ENCODE data around the gene HABP4.

The HABP4 gene

DNA sequence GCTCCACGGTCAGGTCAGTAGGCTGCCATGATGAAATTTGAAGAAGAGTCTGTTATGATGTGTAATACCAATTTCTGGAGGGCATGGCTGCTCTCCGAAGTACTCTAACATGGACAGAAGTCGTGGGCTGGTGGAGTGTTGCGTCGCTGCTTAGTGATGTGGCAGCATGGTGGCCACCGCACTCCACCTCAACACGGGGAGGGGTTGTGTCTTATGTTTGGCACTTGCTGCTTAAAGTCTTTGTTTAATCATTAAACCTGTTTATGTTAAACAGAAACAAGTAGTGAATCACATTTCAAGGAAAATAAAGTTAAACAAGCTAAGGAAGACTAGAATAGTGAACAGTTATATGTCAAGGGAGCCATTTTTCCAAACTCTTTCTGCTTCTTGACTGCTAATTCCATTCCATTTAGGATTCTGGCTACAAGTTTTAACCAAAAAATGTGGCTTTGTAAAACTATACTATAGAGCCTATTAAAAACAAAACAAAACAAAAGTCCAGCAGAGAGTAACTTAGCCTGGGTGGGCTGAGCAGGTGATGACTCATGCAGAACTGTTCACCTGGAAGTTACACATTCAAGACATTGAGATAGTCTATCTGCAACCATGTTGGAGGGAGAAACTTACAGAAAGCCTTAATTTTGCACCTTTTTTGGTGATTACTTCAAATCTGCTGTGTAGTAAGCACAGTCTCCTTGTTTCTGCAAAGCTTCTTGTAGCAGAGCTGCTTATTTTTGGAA lies 9.5 kb downstream of the HABP4 start:
- no peak overlapping the region for H3K4me3 ChIP-seq (ENCODE audit: low read depth, low read length)
- TF ChIP-seq, protein P1, sequence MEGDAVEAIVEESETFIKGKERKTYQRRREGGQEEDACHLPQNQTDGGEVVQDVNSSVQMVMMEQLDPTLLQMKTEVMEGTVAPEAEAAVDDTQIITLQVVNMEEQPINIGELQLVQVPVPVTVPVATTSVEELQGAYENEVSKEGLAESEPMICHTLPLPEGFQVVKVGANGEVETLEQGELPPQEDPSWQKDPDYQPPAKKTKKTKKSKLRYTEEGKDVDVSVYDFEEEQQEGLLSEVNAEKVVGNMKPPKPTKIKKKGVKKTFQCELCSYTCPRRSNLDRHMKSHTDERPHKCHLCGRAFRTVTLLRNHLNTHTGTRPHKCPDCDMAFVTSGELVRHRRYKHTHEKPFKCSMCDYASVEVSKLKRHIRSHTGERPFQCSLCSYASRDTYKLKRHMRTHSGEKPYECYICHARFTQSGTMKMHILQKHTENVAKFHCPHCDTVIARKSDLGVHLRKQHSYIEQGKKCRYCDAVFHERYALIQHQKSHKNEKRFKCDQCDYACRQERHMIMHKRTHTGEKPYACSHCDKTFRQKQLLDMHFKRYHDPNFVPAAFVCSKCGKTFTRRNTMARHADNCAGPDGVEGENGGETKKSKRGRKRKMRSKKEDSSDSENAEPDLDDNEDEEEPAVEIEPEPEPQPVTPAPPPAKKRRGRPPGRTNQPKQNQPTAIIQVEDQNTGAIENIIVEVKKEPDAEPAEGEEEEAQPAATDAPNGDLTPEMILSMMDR (IDR thresholded peaks at IDR 0.05; ENCODE audit: borderline replicate concordance, insufficient read depth, low read depth, low read length), result no peak

DNA sequence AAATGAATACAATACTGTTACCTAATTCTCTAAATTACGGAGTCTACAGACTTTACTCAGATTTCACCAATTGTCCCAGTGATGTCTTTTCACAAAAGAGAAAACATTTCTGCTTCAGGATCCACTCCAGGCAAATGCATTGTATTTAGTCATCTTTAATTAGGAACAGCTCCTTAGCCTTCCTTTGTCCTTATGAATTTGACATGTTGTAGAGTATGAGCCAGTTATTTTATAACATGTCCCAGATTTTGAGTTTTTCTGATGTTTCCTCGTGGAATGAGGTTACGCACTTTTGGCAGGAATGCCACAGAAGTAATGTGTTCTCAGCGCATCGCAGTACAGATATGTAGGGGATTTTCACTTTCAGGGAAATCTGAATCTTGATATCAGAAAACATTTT lies 10.5 kb downstream of the HABP4 start:
- TF ChIP-seq, protein P1 (IDR thresholded peaks at IDR 0.05; ENCODE audit: borderline replicate concordance, insufficient read depth, low read depth, low read length), result no peak
- no peak overlapping the region for H3K4me3 ChIP-seq (ENCODE audit: low read depth, low read length)

DNA sequence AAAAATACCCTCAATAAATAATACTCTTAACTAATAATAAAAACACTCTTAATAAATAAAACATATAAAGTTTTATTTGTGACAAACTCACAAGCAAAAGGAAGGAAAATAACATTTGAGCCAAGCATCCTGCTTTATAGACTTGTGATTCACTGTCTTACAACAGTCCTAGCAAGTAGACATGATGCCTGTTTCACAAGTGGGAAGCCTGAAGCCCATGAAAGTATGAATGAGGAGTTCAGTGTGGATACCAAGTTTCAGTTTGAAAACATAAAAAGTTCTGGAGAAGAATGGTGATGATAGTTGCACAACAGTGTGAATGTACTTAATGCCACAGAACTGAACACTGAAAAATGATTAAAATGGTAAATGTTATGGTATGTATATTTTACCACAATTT lies 10.9 kb downstream of the HABP4 start:
- no peak overlapping the region for H3K4me3 ChIP-seq (ENCODE audit: low read depth, low read length)
- TF ChIP-seq, protein P1 (IDR thresholded peaks at IDR 0.05; ENCODE audit: borderline replicate concordance, insufficient read depth, low read depth, low read length), result no peak

GRCh38 chr9:96461336-96461735 lies 11.4 kb downstream of the HABP4 start:
- no peak overlapping the region for H3K4me3 ChIP-seq (ENCODE audit: low read depth, low read length)
- TF ChIP-seq, protein P1 (IDR thresholded peaks at IDR 0.05; ENCODE audit: borderline replicate concordance, insufficient read depth, low read depth, low read length), result no peak

GRCh38 chr9:96462541-96462940 lies 12.6 kb downstream of the HABP4 start:
- no peak overlapping the region for H3K4me3 ChIP-seq (ENCODE audit: low read depth, low read length)
- TF ChIP-seq, protein P1 (IDR thresholded peaks at IDR 0.05; ENCODE audit: borderline replicate concordance, insufficient read depth, low read depth, low read length), result no peak

DNA sequence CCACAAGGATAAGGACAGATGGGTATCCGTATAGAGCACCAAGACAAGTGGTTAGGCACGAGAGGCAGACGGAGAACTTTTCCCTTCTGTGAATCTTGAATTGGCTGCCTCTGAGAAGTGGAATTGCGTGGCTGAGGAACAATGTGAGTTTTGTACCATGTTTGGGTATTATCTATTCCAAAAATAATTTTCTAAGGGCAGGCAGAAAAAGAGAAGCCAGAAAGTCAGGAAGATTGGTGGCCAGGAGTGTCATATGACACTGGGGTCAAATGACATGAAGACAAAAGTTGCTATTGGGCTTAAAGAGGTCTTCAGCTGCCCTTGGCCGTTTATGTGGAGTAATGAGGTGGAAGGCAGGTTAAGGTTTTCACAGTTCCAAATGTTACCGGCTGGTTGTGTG lies 14.5 kb downstream of the HABP4 start:
- TF ChIP-seq, protein P1 (IDR thresholded peaks at IDR 0.05; ENCODE audit: borderline replicate concordance, insufficient read depth, low read depth, low read length), result no peak
- H3K4me3 ChIP-seq (ENCODE audit: low read depth, low read length), result no peak overlapping the region

- no peak overlapping the region for H3K4me3 ChIP-seq (ENCODE audit: low read depth, low read length)
- TF ChIP-seq, protein P1 (IDR thresholded peaks at IDR 0.05; ENCODE audit: borderline replicate concordance, insufficient read depth, low read depth, low read length), result no peak
Observed at GRCh38 chr9:96467784-96468183, 17.8 kb downstream of the HABP4 start.

All from GM12875 (cell line).